Trophoblast cell (in vitro differentiated cells and primary cell): Measurements from ENCODE around the gene VAV3.
A peak's percentile ranks its signal among the peaks of the same experiment; 100 is the strongest.

Experiments
- DNase-seq, 2 donors: peaks; one replicate each; pipeline ENCODE4 v3.0.0-alpha.2; 2016
- H2AFZ ChIP-seq: 2 replicates; pipeline ENCODE4 v1.6.1; 2013; ENCODE audit warnings: low read length, moderate library complexity, mild to moderate bottlenecking; ENCODE audit not compliant: insufficient read depth, poor library complexity
- H2AK5ac ChIP-seq: 2 replicates; pipeline ENCODE4 v1.6.1; 2013; ENCODE audit warnings: mild to moderate bottlenecking, low read length
- H2BK120ac ChIP-seq: 2 replicates; pipeline ENCODE4 v1.6.1; 2013; ENCODE audit warnings: low read length, mild to moderate bottlenecking, moderate library complexity; ENCODE audit not compliant: insufficient read depth, poor library complexity
- H2BK12ac ChIP-seq: 2 replicates; pipeline ENCODE4 v1.6.1; 2013; ENCODE audit warnings: mild to moderate bottlenecking, low read length, moderate library complexity
- H2BK5ac ChIP-seq: 2 replicates; pipeline ENCODE4 v1.6.1; 2013; ENCODE audit warnings: low read length, low read depth, moderate library complexity, mild to moderate bottlenecking; ENCODE audit not compliant: poor library complexity
- H3K14ac ChIP-seq: 2 replicates; pipeline ENCODE4 v1.6.1; 2013; ENCODE audit warnings: mild to moderate bottlenecking, low read length
- H3K18ac ChIP-seq: 2 replicates; pipeline ENCODE4 v1.6.1; 2013; ENCODE audit warnings: mild to moderate bottlenecking, low read length
- H3K23ac ChIP-seq: 2 replicates; pipeline ENCODE4 v1.6.1; 2013; ENCODE audit warnings: low read length
- H3K27ac ChIP-seq: 2 replicates; pipeline ENCODE4 v1.5.1; 2013; ENCODE audit warnings: low read depth, mild to moderate bottlenecking, inconsistent platforms, low read length, moderate library complexity
- H3K27me3 ChIP-seq: 2 replicates; pipeline ENCODE4 v1.6.1; 2013; ENCODE audit warnings: inconsistent platforms, mild to moderate bottlenecking, low read length, moderate library complexity; ENCODE audit not compliant: insufficient read depth
- H3K36me3 ChIP-seq, 2 experiments: 1 replicate in 1 of 2; 2 replicates in 1 of 2; pipeline ENCODE4 v1.6.1; 2013; ENCODE audit warnings: low read length in 2 of 2, mild to moderate bottlenecking in 2 of 2, moderate library complexity in 1 of 2; ENCODE audit not compliant: insufficient read depth in 2 of 2, control insufficient read depth in 1 of 2
- H3K4ac ChIP-seq: 2 replicates; pipeline ENCODE4 v1.6.1; 2013; ENCODE audit warnings: low read depth, mild to moderate bottlenecking, low read length, moderate library complexity
- H3K4me1 ChIP-seq, 2 experiments: 1 replicate in 1 of 2; 2 replicates in 1 of 2; pipeline ENCODE4 v1.6.1; 2013; ENCODE audit warnings: low read length in 2 of 2, mild to moderate bottlenecking in 2 of 2, moderate library complexity in 1 of 2; ENCODE audit not compliant: insufficient read depth in 2 of 2, control insufficient read depth in 1 of 2
- H3K4me2 ChIP-seq: 2 replicates; pipeline ENCODE4 v1.6.1; 2013; ENCODE audit warnings: inconsistent platforms, mild to moderate bottlenecking, low read length, moderate library complexity
- H3K4me3 ChIP-seq: 2 replicates; pipeline ENCODE4 v1.5.1; 2013; ENCODE audit warnings: mild to moderate bottlenecking, low read depth, low read length, inconsistent platforms
- H3K79me1 ChIP-seq: one replicate; pipeline ENCODE4 v1.6.1; 2013; ENCODE audit warnings: low read length
- H3K79me2 ChIP-seq: 2 replicates; pipeline ENCODE4 v1.6.1; 2013; ENCODE audit warnings: low read length, mild to moderate bottlenecking; ENCODE audit not compliant: control insufficient read depth, insufficient read depth, poor library complexity
- H3K9ac ChIP-seq: 2 replicates; pipeline ENCODE4 v1.6.1; 2013; ENCODE audit warnings: mild to moderate bottlenecking, low read length
- H3K9me3 ChIP-seq: 2 replicates; pipeline ENCODE4 v1.6.1; 2013; ENCODE audit warnings: low read depth, mild to moderate bottlenecking, control low read depth, inconsistent platforms, low read length; ENCODE audit not compliant: insufficient read depth
- H4K12ac ChIP-seq: 2 replicates; pipeline ENCODE4 v1.6.1; 2013; ENCODE audit warnings: low read depth, mild to moderate bottlenecking, low read length, moderate library complexity
- H4K8ac ChIP-seq: 2 replicates; pipeline ENCODE4 v1.6.1; 2013; ENCODE audit warnings: low read depth, mild to moderate bottlenecking, low read length, moderate library complexity
- H4K91ac ChIP-seq: one replicate; pipeline ENCODE4 v1.6.1; 2013; ENCODE audit warnings: low read depth, mild to moderate bottlenecking, low read length, moderate library complexity
- WGBS: extraction: QIAGEN DNeasy Blood & Tissue Kit; methylation state at CpG from one replicate; pipeline ENCODE4 v1.1.7; 2013; ENCODE audit warnings: missing lambda C conversion rate; ENCODE audit not compliant: insufficient read length, insufficient coverage; ENCODE audit errors: extremely low coverage; 5-methylcytosine and 5-hydroxymethylcytosine counted together

VAV3 gene

DNA sequence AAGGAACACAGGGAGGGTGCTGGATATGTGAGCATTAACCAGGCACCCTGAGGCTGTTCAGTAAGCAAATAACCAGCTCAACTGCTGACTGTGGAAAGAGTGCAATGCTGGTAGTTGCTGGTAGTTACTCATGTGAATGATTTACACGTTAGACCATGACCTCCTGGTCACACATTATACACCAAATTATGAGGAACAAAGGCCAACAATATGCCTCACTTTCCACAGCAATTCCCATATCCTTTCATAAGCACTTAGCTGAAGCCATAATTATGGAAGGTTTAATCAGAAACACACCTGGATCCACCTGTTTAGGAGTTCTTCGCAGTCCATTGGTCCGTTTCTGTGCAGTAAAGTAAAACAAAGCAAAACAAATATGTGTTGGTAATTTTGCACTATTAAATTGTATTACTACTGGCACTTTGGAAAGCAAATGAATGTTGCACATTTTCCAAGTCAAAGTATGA, 281.8 kb downstream of the VAV3 start:
- Histone ChIP-seq H3K79me1 (no peaks in the 10 kb centered on the region), H3K36me3 (no peaks in the 10 kb centered on the region), H3K27me3 (no peaks in the 10 kb centered on the region), H4K8ac (no peak overlapping the region), H3K23ac (no peak overlapping the region), H2BK12ac (no peak overlapping the region), H4K91ac (no peak overlapping the region), H2AK5ac (no peak overlapping the region), H2AFZ (no peak overlapping the region), H3K4me1 (no peaks in the 10 kb centered on the region), H2BK5ac (no peak overlapping the region), H3K27ac (no peak overlapping the region), H4K12ac (no peak overlapping the region), H3K4ac (no peak overlapping the region), H2BK120ac (no peak overlapping the region), H3K4me3 (no peak overlapping the region), H3K79me2 (no peaks in the 10 kb centered on the region), H3K9ac (no peak overlapping the region), H3K18ac (no peak overlapping the region), H3K14ac (no peak overlapping the region), H3K4me2 (no peak overlapping the region), H3K9me3 (no peaks in the 10 kb centered on the region)
- peak; percentile 96 to 98 for DNase-seq
- WGBS: no CpG with 5 or more reads among the region's 3 CpGs

DNA sequence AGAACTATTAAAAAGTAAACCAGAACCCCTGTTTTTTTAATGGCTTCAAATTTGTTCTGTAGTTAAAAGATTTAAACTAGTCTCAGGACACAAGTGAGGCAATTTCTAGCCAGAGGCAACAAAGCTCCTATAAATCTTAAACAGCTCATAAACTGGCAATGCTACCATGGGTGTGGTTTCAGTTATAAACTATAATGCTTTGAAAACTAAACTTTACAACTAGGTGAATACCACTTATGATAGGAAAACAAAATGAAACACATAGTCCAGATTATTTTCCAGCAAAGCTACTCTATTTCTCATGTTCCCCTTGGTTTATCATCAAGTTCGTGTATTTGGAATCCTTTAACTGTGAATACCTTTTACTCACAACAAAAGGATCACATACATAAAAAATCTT, 282.5 kb downstream of the VAV3 start:
- Histone ChIP-seq H3K27me3 (no peaks in the 10 kb centered on the region), H3K27ac (no peak overlapping the region), H3K79me1 (no peaks in the 10 kb centered on the region), H3K4me3 (no peak overlapping the region), H3K4ac (no peak overlapping the region), H3K9ac (no peak overlapping the region), H3K36me3 (no peaks in the 10 kb centered on the region), H3K18ac (no peak overlapping the region), H4K12ac (no peak overlapping the region), H2AFZ (no peak overlapping the region), H3K79me2 (no peaks in the 10 kb centered on the region), H2BK12ac (no peak overlapping the region), H2BK5ac (no peak overlapping the region), H3K14ac (no peak overlapping the region), H3K9me3 (no peaks in the 10 kb centered on the region), H3K23ac (no peak overlapping the region), H2BK120ac (no peak overlapping the region), H3K4me2 (no peak overlapping the region), H2AK5ac (no peak overlapping the region), H4K91ac (no peak overlapping the region), H3K4me1 (no peaks in the 10 kb centered on the region), H4K8ac (no peak overlapping the region)
- peak; percentile 12 to 63 for DNase-seq
- WGBS: no CpG with 5 or more reads among the region's 1 CpG

DNA sequence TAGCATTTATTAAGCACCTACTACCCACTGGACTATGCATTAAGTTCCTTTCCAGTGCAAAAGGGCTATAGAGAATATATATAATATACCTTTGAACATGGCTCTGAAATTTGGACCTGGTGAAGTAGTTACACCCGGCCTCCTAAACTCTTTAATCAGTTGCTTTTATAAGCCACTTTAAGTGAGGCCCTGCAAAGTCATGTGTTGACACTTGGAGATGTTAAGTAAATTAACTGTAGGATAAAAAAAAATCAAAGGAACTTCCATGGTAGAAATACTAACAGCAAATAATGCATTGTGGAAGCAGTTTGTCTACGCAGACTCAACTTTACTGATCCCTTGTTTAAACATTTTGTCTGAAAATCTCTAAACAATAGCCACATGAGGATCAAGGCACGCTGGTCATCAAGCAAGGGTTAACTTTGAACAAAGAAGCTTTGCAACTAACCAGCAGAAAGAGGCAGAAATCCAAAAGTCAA, 283.9 kb downstream of the VAV3 start:
- DNase-seq: no peak
- H3K79me1 ChIP-seq: no peaks in the 10 kb centered on the region
- H3K36me3 ChIP-seq: no peaks in the 10 kb centered on the region
- no peaks in the 10 kb centered on the region for H3K27me3 ChIP-seq
- H3K27ac ChIP-seq: no peak overlapping the region
- H3K79me2 ChIP-seq: no peaks in the 10 kb centered on the region
- H3K4me2 ChIP-seq: no peak overlapping the region
- no peak overlapping the region for H3K14ac ChIP-seq
- H2BK120ac ChIP-seq: no peak overlapping the region
- no peak overlapping the region for H4K12ac ChIP-seq
- no peak overlapping the region for H4K8ac ChIP-seq
- no peak overlapping the region for H3K23ac ChIP-seq
- H2BK12ac ChIP-seq: no peak overlapping the region
- no peak overlapping the region for H2BK5ac ChIP-seq
- H3K4ac ChIP-seq: no peak overlapping the region
- no peak overlapping the region for H3K9ac ChIP-seq
- no peak overlapping the region for H2AK5ac ChIP-seq
- H4K91ac ChIP-seq: no peak overlapping the region
- no peaks in the 10 kb centered on the region for H3K4me1 ChIP-seq
- no peak overlapping the region for H3K18ac ChIP-seq
- WGBS: no CpG with 5 or more reads among the region's 3 CpGs
- H3K9me3 ChIP-seq: no peaks in the 10 kb centered on the region
- no peak overlapping the region for H2AFZ ChIP-seq
- H3K4me3 ChIP-seq: no peak overlapping the region

DNA sequence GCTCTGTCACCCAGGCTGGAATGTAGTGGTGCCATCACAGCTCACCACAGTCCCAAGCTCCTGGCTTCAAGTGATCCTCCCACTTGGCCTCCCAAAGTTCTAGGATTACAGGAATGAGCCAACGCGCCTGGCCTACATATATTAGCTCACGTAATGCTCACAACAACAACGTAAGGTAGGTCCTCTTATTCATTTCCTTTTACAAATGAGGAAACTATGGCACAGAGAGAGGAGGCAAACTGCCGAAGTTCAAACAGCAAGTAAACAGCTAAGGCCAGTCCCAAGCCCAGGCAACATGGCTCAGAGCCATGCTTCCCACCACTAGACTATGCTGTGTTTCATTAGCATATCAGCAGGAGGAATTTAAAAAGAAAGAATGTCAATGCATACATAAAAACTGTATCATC, 284.4 kb downstream of the VAV3 start:
- H3K14ac ChIP-seq: no peak overlapping the region
- H3K23ac ChIP-seq: no peak overlapping the region
- no peaks in the 10 kb centered on the region for H3K4me1 ChIP-seq
- no peak overlapping the region for H4K8ac ChIP-seq
- H2BK12ac ChIP-seq: no peak overlapping the region
- no peak overlapping the region for H3K4me2 ChIP-seq
- no peak overlapping the region for H4K12ac ChIP-seq
- no peak overlapping the region for H3K18ac ChIP-seq
- H3K79me1 ChIP-seq: no peaks in the 10 kb centered on the region
- no peaks in the 10 kb centered on the region for H3K36me3 ChIP-seq
- no peaks in the 10 kb centered on the region for H3K79me2 ChIP-seq
- H4K91ac ChIP-seq: no peak overlapping the region
- H3K27me3 ChIP-seq: no peaks in the 10 kb centered on the region
- H3K9me3 ChIP-seq: no peaks in the 10 kb centered on the region
- H2AFZ ChIP-seq: no peak overlapping the region
- DNase-seq: peak; percentile 72 to 75
- H3K9ac ChIP-seq: no peak overlapping the region
- no peak overlapping the region for H3K4ac ChIP-seq
- no peak overlapping the region for H3K27ac ChIP-seq
- WGBS: no CpG with 5 or more reads among the region's 5 CpGs
- no peak overlapping the region for H2BK120ac ChIP-seq
- H3K4me3 ChIP-seq: no peak overlapping the region
- no peak overlapping the region for H2AK5ac ChIP-seq
- no peak overlapping the region for H2BK5ac ChIP-seq
